Stimulated activated CD4-positive, alpha-beta T cell treated with anti-CD3 and anti-CD28 coated beads, Interleukin-12 subunit alpha, Interleukin-12 subunit beta, amount 100 ng/mL, for 24 hours (primary cell): ENCODE measurements around the gene KRT78.

Experiments
- DNase-seq, 2 experiments: peaks; one replicate each; pipeline ENCODE4 v3.0.0-alpha.2; 2020; ENCODE audit warnings: low read depth in 2 of 2

KRT78 gene

DNA sequence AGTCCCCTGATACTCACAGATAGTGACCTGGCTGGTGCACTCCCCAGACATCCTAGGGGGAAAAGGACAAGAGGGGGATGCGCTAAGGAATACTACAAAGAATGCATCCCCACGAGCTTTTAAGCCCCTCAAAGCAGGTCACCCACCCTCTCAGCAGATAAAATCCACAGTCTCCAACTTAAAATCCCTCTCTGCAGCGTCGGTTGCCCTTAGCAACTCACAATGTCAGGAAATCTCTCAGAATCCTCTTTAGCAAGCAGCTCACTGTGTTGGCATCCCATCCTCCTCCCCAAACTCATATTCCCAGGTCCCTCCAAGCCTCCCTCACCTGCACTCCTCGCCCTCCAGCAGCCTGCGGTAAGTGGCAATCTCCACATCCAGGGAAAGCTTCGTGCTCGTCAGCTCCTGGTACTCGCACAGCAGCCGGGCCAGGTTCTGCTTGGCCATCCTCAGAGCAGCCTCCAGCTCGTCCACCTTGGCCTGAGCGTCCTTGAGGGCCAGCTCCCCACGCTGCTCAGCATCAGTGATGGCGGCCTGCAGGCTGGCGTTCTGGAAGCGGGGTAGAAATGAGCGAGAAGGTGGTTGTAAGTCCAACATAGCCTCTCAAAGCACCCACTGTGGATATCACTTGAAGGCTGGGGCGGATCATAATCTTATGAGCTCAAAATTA lies 9.2 kb downstream of the KRT78 start:
- no peak for DNase-seq

DNA sequence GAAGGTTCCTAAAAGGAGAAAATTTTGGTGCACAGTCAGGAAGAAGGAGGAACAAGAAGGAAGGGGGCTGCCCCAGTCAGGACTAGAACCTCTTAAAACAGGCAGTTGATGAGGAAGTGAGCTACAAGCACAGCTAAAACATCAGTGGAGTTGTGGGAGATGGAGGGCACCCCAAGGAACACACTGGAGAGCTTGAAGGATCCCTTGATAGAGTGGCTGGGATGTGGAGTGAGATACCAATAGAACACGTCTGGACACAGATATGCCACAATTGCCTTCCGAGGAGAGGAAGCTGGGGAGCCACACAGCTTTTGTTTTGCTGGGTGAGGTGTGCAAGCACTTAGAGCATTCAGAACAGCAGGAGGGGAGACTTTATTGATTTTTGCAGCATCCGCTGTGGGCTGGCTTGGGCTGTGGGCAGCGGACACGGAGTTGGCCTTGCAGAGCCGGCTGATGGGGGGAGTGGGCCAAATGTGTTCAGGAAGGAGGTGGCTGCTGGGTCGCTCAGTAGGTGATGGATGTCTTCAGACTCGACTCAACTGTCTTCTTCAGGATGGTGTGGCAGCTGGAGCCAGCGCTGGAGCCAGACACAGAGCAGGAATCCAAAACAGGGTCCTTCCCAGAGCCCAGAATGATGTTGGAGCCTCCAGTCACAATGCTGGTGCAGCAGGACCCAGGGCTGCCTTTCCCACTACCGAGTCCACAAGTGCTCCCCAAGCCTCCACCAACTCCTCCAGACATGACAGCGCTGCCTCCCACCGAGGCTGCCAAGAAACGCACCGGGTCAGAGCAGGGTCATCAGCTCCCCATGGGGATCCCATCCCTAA lies 10.0 kb downstream of the KRT78 start:
- no peak for DNase-seq

DNA sequence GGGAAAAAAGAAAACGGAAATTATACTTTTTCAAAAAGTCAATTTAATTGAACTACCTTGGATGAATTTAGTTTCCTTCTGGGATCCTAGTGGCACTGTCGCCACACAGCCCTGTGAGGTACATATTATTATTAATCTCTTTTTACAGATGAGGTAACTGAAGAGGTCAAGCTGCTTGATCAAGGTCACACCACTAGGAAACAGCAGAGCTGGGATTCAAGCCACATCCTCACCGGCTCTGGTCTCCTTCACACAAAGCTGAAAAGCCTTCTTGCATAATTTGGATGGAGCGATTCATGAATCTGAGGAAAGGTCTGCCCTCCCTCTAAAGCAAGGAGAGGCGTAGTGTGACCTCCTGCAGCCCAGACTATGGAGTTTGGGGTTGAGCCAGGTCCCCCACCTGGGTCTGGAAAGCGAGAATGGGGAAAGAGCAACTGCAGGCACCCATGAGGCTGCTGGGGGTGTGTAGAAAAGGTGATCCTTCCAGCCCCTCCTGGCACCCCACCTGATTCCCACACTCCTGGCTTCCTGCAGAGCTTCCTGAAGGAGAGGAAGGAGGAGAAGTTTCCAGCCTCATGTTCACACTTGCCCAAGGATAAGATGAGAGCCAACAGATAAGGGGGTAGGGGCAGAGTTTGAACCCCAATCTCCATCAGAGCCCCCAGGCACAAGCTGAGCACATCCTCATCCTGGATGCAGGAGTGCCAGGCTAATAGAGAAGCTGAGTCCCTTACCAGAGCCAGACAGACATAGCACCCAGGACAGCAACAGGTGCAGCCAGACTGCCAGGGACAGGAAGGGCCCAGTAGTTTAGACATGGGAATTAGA lies 10.8 kb downstream of the KRT78 start:
- DNase-seq: no peak

DNA sequence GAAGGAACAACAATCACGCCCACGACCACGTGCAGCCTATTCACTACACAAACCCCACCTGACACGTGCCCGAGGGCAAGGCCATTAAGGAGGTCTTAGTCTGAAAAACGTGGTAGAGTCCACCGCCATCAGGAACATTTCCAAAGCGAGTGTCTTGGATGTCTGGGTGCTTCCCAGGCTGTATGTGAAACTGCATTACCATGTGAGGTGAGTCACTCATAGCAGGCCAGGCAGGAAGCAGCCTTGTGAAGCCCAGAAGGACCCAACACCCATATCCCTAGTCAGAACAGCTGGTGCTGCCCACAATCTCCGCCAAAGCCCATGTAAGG lies 11.4 kb downstream of the KRT78 start:
- DNase-seq: no peak

DNA sequence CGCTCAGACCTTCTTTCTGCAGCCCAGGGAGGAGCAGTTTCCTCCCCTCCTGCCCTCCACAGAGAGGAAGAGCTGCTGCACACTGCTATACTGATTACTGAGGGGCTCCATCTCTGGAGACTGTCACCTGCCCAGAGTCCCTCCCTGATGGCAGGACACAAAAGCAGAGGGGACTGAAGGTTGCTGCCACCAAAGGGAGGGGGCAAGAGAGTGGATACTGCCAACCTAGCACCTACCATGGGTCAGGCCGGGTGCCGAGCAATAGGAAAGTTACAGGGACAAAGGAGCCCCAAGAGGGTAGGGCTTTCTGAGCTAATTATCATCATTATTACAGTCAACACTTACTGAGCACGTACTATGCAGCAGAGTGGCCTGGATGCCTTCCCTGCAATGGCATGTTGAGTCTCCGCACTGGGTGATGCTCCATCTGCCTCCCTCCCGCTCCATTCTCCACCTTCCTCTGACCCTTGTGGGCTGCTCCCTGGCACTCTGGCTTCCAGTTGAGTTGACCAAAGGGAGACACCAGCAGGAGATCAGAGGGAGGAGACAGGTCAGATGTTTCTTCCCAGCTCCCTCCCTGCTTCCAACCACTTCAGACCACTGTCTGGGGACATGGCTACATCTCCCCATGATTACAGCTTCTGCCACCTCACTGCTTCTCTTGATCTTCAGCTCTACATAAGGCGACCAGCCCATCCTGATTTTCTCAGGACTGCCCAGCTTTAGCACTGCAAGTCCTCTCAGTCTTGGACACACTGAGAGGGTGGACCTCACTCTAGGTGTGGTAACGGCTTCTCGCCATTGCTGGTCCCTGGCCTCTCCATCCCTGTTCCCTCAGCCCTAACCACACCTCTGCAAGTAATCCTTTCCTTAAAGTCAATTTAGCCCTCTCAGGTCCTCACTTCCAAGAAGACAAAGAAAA lies 12.0 kb downstream of the KRT78 start:
- DNase-seq: no peak

DNA sequence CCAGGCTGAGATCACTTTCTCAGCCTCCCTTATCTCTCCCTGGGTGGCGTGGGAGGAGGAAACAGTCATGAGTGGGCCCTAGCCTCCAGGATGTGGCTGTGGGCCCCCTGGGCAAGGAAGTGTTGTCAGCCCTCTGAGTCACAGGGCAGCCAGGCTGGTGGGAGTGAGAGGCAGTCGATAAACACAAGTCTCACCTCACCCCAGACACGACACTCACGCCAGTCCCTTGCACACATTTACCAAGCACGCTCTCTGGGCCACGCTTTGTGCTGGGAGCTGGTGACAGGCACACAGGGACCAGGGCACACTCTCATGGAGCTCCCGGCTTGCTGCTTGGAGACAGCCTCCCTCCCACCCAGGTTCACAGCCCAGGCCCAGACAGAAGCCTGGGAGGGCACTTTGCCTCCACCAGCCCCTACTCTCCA lies 12.7 kb downstream of the KRT78 start:
- peak; percentile 24 to 35 for DNase-seq

- DNase-seq: no peak
Observed at GRCh38 chr12:52835271-52836041, 13.3 kb downstream of the KRT78 start.

DNA sequence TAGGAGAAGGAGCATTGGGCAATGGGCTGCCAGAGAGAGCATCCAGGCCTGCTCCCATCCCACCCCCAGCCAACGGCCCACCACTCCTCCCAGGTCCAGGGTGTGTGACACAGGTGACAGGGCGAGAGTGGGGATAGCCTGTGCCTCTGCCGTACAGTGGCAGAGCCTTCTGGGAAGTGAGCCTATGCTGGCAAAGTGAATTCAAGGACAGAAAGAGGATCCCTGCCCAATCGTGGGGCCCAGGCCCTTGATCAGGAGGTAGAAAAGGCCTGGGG lies 14.1 kb downstream of the KRT78 start:
- no peak for DNase-seq

DNA sequence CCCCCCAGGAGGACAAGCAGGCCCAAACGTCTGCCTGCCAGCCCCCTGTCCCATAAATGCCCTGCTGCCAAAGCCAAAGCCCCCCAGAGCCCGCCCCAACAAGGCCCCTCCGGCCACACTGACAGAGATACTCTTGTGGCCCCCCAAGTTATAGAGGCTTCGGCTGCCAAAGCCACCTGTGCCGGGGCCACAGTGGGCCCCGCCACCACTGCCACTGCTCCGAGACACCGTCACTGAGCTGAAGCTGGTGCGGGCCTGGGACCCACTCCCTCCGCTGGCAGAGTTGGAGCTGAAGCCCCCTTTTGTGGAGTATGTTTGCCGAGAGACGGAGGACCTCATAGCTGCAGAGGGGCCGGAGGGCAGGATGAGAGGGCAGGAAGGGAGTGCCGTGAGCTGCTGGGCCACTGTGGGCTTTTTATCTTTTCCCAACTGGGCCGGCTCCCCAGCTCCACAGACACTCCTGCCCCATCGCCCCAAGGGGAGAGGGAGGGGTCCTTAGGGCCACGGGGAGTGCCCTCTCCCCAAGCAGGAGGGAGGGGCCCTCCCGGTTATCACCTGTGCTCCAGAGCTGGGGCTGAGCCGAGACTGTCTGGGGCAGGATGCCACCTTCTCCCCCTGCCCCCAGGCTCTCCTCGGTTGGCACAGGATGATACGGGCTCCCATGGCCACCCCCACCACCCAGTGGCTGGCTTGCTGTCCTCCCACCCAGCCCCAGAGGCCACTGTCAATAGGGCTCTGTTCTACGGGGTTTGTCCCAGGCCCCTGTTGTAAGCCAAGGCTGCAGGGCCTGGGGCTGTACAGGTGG lies 14.7 kb downstream of the KRT78 start, which contains the start of gene KRT79:
Gene KRT79 (minus strand): TSS at position 390 of the 805 bp plus-strand sequence. CDS start 51 bp downstream, at position 339.
- no peak for DNase-seq

GRCh38 chr12:52832985-52833905 lies 15.5 kb downstream of the KRT78 start:
- DNase-seq: no peak

GRCh38 chr12:52832451-52832850 lies 16.3 kb downstream of the KRT78 start:
- DNase-seq: no peak

- no peak for DNase-seq
Observed at GRCh38 chr12:52831251-52831650, 17.5 kb downstream of the KRT78 start.

GRCh38 chr12:52829986-52830770 lies 18.6 kb downstream of the KRT78 start:
- DNase-seq: no peak

DNA sequence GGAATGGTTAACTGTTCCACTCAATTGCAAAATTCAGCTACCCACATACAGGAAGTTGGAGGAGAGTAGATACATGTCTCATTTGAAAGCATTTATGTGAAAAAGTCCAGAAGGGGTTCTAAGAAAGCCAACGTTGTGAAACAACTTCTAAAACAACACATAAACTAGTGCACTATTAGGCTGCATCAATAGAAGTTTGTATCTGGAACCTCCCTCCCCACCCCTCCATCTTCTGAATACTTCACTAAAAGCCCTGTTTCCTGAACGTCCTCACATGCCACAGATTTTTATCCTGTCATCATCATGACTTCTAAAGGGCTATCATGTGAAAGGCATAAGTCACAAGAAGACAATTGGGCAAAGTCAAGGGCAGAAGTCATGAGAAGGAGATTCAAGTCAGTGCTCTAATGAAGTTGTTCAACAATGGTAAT lies 20.2 kb downstream of the KRT78 start:
- DNase-seq: no peak

GRCh38 chr12:52828156-52828555 lies 20.6 kb downstream of the KRT78 start:
- DNase-seq: no peak

DNA sequence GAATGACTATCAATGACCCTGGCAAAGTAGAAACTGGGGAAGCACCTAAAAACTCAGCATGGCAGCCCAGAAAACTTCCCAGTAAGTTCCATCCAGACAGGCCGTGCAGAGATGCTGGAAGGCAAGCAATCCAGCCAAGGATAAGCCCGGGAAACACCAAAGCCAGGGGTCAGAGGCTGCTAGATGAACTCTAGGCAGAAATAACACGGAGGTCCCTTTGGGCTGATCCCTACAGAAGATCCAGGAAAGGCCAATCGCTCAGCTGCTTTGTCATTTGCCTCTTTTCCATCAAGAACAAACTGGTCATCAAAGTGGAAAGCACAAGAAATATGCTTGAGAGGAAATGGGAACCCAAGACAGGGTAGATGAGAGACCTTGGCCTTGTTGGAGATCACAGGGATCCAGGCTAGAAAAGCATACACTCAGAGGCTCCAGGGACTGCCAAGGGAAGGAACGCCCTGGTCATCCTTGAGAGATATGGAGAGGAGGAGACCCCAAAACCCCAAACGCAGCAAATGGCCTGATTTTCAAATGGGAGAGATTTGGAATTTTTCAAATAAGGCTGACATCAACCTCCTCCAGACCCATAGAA lies 21.2 kb downstream of the KRT78 start:
- DNase-seq: no peak

DNA sequence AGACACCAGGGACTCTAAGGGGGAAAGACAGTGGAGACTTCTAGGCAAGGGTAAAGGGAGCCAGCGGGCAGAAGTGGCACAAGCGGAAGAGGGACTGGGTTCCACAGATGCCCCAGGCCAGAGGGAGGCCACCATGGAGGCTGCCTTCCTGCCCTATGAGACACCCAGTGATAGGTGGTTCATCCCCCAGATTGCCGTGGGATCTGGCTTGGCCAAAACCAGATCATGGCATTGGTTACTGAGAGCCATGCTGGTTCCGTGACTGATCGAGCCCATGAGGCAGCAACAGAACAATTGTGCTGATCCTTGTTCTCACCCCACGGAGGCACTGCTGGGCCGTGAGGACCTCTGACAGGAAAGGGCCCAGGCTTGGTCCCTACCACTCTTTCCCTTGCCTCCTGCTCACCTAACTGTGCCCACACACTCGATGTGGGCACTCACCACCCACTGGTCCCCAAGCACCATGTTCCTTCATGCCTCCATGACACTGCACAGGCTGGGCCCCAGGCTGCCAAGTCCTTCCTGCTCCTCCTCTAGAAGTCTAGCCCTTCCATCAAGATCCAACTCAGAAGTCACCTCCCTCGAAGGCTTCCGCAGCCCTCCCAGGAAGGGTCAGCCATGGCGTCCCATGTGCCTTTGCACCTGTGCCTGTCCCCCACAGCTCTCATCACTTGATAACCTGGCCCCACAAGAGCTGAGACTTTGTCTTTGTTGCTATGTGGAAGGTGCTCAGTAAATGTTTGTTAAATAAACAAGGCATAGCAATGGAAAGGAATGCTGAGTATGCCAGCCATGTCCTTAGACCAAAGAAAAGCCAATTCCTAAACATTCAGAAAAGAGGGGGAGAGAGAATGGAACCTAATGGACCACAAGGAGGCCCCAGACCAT lies 21.9 kb downstream of the KRT78 start:
- DNase-seq: no peak
